Transverse colon (tissue), 4 donors: ENCODE measurements around the gene PTPRN2.

Experiments
- CTCF ChIP-seq, 5 experiments: fragments of 200-600 bp in 3 of 5; fragments of 450-650 bp in 2 of 5; sonication (generic) in 3 of 5; IDR thresholded peaks; 1 replicate in 2 of 5; 2 replicates in 3 of 5; pipeline ENCODE4 v1.5.1; 2016 to 2017; ENCODE audit warnings: antibody characterized with exemption in 5 of 5, inconsistent platforms in 3 of 5, mild to moderate bottlenecking in 2 of 5, moderate library complexity in 1 of 5
- EP300 ChIP-seq: sonication (generic); formaldehyde crosslinking; IDR thresholded peaks from one replicate; pipeline ENCODE4 v1.6.1; 2017; ENCODE audit warnings: antibody characterized with exemption, low read depth
- POLR2A ChIP-seq: fragments of 450-650 bp; IDR thresholded peaks from one replicate; pipeline ENCODE4 v1.6.1; 2016; ENCODE audit warnings: antibody characterized with exemption, mild to moderate bottlenecking, moderate library complexity
- POLR2AphosphoS5 ChIP-seq, 3 donors: sonication (generic); formaldehyde crosslinking; IDR thresholded peaks; one replicate each; pipeline ENCODE4 v1.6.1; 2016; ENCODE audit warnings: antibody characterized with exemption in 3 of 3

GRCh38 chr7:157944734-157945291 is 642.8 kb downstream of the PTPRN2 start:
- TF ChIP-seq POLR2A (no peak), CTCF (IDR thresholded peaks at IDR 0.05) (no peak), POLR2AphosphoS5 (IDR thresholded peaks at IDR 0.05) (no peak), EP300 (no peak)
